Activated B cell treated with CpG ODN at 0.5 μM for 24 hours (primary cell): ENCODE data around the gene SUPT7L. TPM values are rescaled to one million over a fixed set of nuclear protein-coding genes. Genes with fewer than 3 reads are reported as not detected.

Experiments used
- ATAC-seq: fragments of 200-7000 bp; cut with Tn5 transposase; one replicate; pipeline ENCODE4 v1.10.0; 2021; ENCODE audit warnings: low read depth, mild to moderate bottlenecking, moderate library complexity
- CTCF ChIA-PET: fragments of 350-600 bp; sonication (Branson Sonifier 250); formaldehyde crosslinking; loops from one replicate; lab custom pipeline; 2021; ENCODE audit warnings: antibody characterized with exemption; lab: Charles Lee
- POLR2A ChIA-PET: fragments of 350-600 bp; sonication (Branson Sonifier 250); formaldehyde crosslinking; loops from one replicate; lab custom pipeline; 2021; ENCODE audit warnings: antibody characterized with exemption; lab: Charles Lee
- DNase-seq: peaks from one replicate; pipeline ENCODE4 v3.0.0; 2022
- H3K27ac Mint-ChIP-seq: one replicate; pipeline ENCODE4 v1.8.0; 2020; ENCODE audit warnings: mixed read lengths
- H3K27me3 Mint-ChIP-seq: one replicate; pipeline ENCODE4 v1.8.0; 2021; ENCODE audit warnings: mixed read lengths
- H3K36me3 Mint-ChIP-seq: one replicate; pipeline ENCODE4 v1.8.0; 2021; ENCODE audit warnings: low read depth, mixed read lengths
- H3K4me1 Mint-ChIP-seq: one replicate; pipeline ENCODE4 v1.8.0; 2021; ENCODE audit warnings: mixed read lengths
- H3K4me3 Mint-ChIP-seq: one replicate; pipeline ENCODE4 v1.8.0; 2020; ENCODE audit warnings: mild to moderate bottlenecking, mixed read lengths
- H3K9me3 Mint-ChIP-seq: one replicate; pipeline ENCODE4 v1.8.0; 2020; ENCODE audit warnings: mixed read lengths
- CTCF ChIP-seq: fragments of 200-600 bp; IDR thresholded peaks from one replicate; pipeline ENCODE4 v1.8.0; 2022; ENCODE audit warnings: antibody characterized with exemption, mild to moderate bottlenecking
- intact Hi-C: fragments of 100-400 bp; cut with micrococcal nuclease; formaldehyde crosslinking; loops from one replicate; pipeline ENCODE4 v1.15.1; 2024
- total RNA-seq: library from RNA; stranded (reverse); gene quantifications from 2 replicates; pipeline ENCODE4 v1.2.3, GENCODE V29; 2022

The SUPT7L gene
- total RNA-seq, 1 donor from 2014 or later, result 30.9 TPM

DNA sequence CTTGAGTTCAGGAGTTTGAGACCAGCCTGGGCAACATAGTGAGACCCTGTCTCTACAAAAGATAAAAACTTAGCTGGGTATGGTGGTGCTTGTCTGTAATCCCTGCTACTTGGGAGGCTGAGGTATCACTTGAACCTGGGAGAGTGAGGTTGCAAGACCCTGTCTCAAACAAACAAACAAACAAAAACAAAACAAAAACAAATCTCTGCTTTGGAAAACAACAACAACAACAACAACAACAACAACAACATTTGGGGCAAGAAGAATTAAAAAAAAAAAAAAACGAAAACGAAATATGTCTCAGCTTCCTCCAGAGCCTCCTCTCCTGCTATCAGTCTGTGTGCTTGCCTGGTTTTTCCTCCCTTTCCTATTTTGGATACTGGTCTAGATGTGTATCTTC is 17.2 kb upstream of the SUPT7L start:
- CTCF ChIA-PET, result interaction anchor here (1.6 kb wide), 1 partner anchor 23 kb away, joined by 4 read pairs; no protein-coding TSS in a partner anchor
- POLR2A ChIA-PET, result no interaction called here
- H3K27me3 Mint-ChIP-seq, result no peaks in the 10 kb centered on the region

DNA sequence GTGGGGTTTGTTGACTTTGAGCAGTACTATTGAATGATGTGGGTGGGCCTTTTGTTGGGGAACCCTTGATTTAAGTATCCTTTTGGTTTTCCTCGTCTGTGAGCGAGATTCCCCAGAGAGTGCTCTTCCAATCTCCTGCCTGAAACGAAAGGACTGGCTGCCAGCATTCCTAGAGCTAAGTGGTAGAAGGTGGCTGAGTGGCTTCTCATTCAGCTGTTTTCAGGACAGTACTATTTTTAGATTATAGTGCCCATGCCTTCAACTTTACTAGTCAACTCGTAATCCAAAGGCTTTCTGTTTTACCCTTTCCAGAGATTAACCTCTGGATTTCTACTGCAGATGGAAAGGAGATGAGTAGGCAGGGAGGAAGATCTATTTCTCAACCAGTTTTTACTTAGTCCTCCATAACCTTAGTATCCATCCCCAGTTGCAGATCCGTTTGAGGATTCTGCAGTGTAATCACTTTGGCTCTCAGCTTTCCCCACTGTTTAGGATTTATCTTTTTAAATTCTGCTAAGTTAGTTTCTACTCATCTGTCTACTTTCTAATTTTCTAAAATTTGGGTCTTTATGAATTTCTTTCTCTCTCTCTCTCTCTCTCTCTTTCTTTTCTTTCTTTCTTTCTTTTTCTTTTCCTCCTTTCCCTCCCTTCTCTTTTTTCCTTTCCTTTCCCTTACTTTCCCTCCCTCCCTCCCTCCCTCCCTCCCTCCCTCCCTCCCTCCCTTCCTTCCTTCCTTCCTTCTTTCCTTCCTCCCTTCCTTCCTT is 9.5 kb upstream of the SUPT7L start:
- H3K36me3 Mint-ChIP-seq, result peaks cover 71% of the 10 kb centered on the region
- TF ChIP-seq CTCF, result no peak
- H3K27ac Mint-ChIP-seq, result no peak overlapping the region
- H3K4me3 Mint-ChIP-seq, result no peak overlapping the region
- H3K27me3 Mint-ChIP-seq, result no peaks in the 10 kb centered on the region
- ATAC-seq (no peak), DNase-seq (no peak)
- ChIA-PET POLR2A (no interaction called here), CTCF (interaction anchor here (2.9 kb wide), 1 partner anchor 10 kb away, joined by 12 read pairs; no protein-coding TSS in a partner anchor)
- intact Hi-C loops, result no loop called here
- no peaks in the 10 kb centered on the region for H3K4me1 Mint-ChIP-seq
- H3K9me3 Mint-ChIP-seq, result no peaks in the 10 kb centered on the region

More for the DNA sequence above, 17.2 kb upstream of the SUPT7L start:
- Mint-ChIP-seq H3K4me1 (peaks cover 8% of the 10 kb centered on the region), H3K36me3 (peaks cover 70% of the 10 kb centered on the region), H3K9me3 (no peaks in the 10 kb centered on the region), H3K27ac (no peak overlapping the region), H3K4me3 (no peak overlapping the region)
- no peak for TF ChIP-seq CTCF
- DNase-seq (no peak), ATAC-seq (no peak)
- intact Hi-C loops, result no loop called here

DNA sequence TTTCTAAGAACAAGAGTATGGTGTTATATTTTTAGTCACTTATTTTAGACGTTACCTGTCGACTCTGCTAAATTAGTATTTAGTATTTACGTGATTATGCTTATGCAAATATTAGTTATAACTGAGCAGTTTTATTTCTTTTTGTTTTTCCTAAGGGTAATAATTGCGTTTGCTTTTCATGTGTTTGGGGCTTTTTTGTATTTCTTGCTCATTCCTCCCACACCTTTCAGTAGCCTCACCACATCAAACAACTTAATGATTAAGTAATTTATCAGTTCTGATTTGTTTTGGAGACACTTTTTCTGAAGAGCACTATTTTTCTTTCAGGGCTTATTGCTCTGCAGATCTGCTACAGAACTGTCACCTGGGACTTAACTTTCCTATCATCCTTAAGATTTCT is 7.8 kb upstream of the SUPT7L start:
- POLR2A ChIA-PET, result no interaction called here
- CTCF ChIA-PET, result no interaction called here
- ATAC-seq, result no peak

GRCh38 chr2:27667446-27667845 is 4.0 kb upstream of the SUPT7L start:
- Mint-ChIP-seq H3K36me3 (peaks cover 63% of the 10 kb centered on the region), H3K9me3 (no peaks in the 10 kb centered on the region), H3K27ac (no peak overlapping the region), H3K4me1 (peaks cover 31% of the 10 kb centered on the region), H3K4me3 (no peak overlapping the region), H3K27me3 (no peaks in the 10 kb centered on the region)
- POLR2A ChIA-PET, result interaction anchor here (0.6 to 1.8 kb wide), 2 partner anchors 39 to 49 kb away, joined by 3 to 6 read pairs; partner anchors contain the start of genes CCDC121 and GPN1
- no peak for TF ChIP-seq CTCF
- intact Hi-C loops, result no loop called here
- ATAC-seq (no peak), DNase-seq (no peak)
- CTCF ChIA-PET, result no interaction called here

More for the DNA sequence above, 7.8 kb upstream of the SUPT7L start:
- H3K9me3 Mint-ChIP-seq, result no peaks in the 10 kb centered on the region
- H3K36me3 Mint-ChIP-seq, result peaks cover 75% of the 10 kb centered on the region
- no peak overlapping the region for H3K4me3 Mint-ChIP-seq
- no peaks in the 10 kb centered on the region for H3K27me3 Mint-ChIP-seq
- DNase-seq, result no peak
- H3K4me1 Mint-ChIP-seq, result peaks cover 2% of the 10 kb centered on the region
- no peak overlapping the region for H3K27ac Mint-ChIP-seq
- no peak for TF ChIP-seq CTCF
- intact Hi-C loops, result no loop called here

DNA sequence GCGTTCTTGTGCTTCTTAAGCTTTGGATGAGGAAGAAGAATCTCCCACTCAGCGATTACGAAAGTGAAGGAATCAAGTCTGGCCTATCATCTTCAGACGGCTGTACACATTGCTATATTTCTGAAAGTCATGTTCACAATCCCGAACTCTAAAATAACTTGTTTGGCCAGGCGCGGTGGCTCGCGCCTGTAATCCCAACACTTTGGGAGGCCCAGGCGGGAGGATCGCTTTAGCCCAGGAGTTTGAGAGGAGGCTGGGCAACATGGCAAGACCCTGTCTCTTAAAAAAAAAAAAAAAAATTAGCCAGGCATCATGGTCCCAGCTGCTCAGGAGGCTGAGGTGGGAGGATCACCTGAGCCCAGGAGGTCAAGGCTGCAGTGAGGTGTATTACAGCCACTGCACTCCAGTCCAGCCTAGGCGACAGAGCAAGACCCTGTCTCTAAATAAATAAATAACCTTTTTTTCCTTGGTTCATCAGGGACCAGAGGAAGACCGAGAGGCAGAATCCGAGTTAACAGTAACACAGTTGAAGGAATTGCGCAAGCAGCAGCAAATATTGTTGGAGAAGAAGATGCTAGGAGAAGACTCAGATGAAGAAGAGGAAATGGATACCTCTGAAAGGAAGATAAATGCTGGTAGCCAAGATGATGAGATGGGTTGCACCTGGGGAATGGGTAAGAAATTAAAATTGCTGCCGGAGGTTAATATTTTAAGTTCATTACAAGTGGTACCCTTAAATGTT is 1.4 kb upstream of the SUPT7L start:
- ChIA-PET POLR2A (interaction anchor here (0.5 to 2.0 kb wide), 4 partner anchors 18 to 428 kb away, joined by 4 to 20 read pairs (median 8); partner anchors contain the start of genes CCDC121 and GPN1), CTCF (interaction anchor here (0.8 to 1.7 kb wide), 2 partner anchors 19 kb away, joined by 3 to 12 read pairs; no protein-coding TSS in a partner anchor)
- Mint-ChIP-seq H3K4me3 (peak overlapping the region; percentile 100), H3K27me3 (no peaks in the 10 kb centered on the region), H3K4me1 (peaks cover 43% of the 10 kb centered on the region), H3K27ac (peak overlapping the region; percentile 24), H3K36me3 (peaks cover 61% of the 10 kb centered on the region), H3K9me3 (no peaks in the 10 kb centered on the region)
- DNase-seq, result no peak
- no peak for ATAC-seq
- intact Hi-C loops, result no loop called here
- TF ChIP-seq CTCF, result no peak
